A549 (cell line): Measurements from ENCODE around the gene ZNF697.

Experiments used
- BHLHE40 ChIP-seq: IDR thresholded peaks from 2 replicates; pipeline ENCODE4 v1.6.1; 2012; ENCODE audit warnings: low read depth, low read length, inconsistent platforms
- E2F6 ChIP-seq: IDR thresholded peaks from 2 replicates; pipeline ENCODE4 v1.6.1; 2012; ENCODE audit warnings: low read depth, borderline replicate concordance
- EP300 ChIP-seq, 2 experiments: fragments of >200 bp; sonication (Bioruptor Twin); formaldehyde crosslinking; IDR thresholded peaks; 2 replicates in 1 of 2; 3 replicates in 1 of 2; pipeline ENCODE4 v1.6.1; 2016 to 2017
- JUN ChIP-seq, 2 experiments: fragments of >200 bp; sonication (Bioruptor Twin); formaldehyde crosslinking; IDR thresholded peaks; 2 replicates in 1 of 2; 3 replicates in 1 of 2; pipeline ENCODE4 v1.6.1; 2016 to 2017
- MAFK ChIP-seq: fragments of 450-650 bp; IDR thresholded peaks from 2 replicates; pipeline ENCODE4 v1.6.1; 2014; ENCODE audit not compliant: partially characterized antibody
- NPAS2 ChIP-seq: fragments of 250-450 bp; sonication (Bioruptor Pico); IDR thresholded peaks from 2 replicates; pipeline ENCODE4 v1.8.0; 2022; ENCODE audit warnings: mild to moderate bottlenecking, moderate library complexity, borderline replicate concordance
- POLR2A ChIP-seq: IDR thresholded peaks from 2 replicates; pipeline ENCODE4 v1.6.1; 2012; ENCODE audit warnings: mild to moderate bottlenecking, low read length
- POLR2AphosphoS2 ChIP-seq: conservative IDR thresholded peaks from 2 replicates; pipeline ENCODE4 v1.6.1; 2012; ENCODE audit warnings: low read length, improper control_type of control experiment, inconsistent platforms
- RAD21 ChIP-seq, 2 experiments: fragments of >200 bp in 1 of 2; sonication (Bioruptor Twin) in 1 of 2; formaldehyde crosslinking in 1 of 2; IDR thresholded peaks in 1 of 2; conservative IDR thresholded peaks in 1 of 2; 2 replicates in 1 of 2; 3 replicates in 1 of 2; pipeline ENCODE4 v1.6.1; 2012 to 2018; ENCODE audit warnings: inconsistent platforms in 1 of 2
- TF ChIP-seq, protein P1 (sequence below): fragments of >200 bp; sonication (Bioruptor Twin); formaldehyde crosslinking; IDR thresholded peaks from 3 replicates; pipeline ENCODE4 v1.5.1; 2016

DNA sequence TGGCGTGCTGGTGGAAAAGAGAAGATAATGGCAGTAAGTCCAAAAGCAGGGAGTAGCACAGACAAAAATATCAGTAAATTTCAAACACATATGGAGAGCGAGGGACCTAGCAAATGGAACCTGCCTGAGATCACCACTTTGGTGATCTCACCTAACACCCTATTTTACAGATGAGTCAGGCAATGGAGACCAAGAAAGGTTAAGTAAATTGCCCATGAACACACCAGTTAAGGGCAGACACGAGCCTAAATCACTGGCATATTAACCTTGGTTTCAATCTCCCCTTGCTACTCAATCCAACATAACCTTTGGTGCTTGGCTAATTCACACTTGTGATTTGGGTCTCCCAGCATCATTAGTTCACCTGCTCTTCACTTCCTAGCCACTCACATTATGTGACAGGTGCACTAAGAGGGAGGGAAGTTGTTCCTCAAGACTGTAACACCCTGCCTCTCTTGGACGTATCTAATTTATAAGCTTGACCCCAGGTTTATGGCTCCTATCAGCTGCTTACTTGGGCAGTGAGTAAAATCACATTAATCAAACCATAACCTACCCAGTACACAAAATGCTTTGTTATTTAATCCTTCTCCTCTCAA is 11.5 kb downstream of the ZNF697 start:
- TF ChIP-seq JUN (IDR thresholded peaks at IDR 0.05), result no peak
- TF ChIP-seq POLR2AphosphoS2, result no peak
- TF ChIP-seq E2F6, result no peak
- no peak for TF ChIP-seq MAFK
- TF ChIP-seq, protein P1, sequence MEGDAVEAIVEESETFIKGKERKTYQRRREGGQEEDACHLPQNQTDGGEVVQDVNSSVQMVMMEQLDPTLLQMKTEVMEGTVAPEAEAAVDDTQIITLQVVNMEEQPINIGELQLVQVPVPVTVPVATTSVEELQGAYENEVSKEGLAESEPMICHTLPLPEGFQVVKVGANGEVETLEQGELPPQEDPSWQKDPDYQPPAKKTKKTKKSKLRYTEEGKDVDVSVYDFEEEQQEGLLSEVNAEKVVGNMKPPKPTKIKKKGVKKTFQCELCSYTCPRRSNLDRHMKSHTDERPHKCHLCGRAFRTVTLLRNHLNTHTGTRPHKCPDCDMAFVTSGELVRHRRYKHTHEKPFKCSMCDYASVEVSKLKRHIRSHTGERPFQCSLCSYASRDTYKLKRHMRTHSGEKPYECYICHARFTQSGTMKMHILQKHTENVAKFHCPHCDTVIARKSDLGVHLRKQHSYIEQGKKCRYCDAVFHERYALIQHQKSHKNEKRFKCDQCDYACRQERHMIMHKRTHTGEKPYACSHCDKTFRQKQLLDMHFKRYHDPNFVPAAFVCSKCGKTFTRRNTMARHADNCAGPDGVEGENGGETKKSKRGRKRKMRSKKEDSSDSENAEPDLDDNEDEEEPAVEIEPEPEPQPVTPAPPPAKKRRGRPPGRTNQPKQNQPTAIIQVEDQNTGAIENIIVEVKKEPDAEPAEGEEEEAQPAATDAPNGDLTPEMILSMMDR, result no peak
- TF ChIP-seq POLR2A, result no peak
- TF ChIP-seq EP300 (IDR thresholded peaks at IDR 0.05), result no peak
- no peak for TF ChIP-seq NPAS2 (CRISPR knock-in tag)
- no peak for TF ChIP-seq BHLHE40
- TF ChIP-seq RAD21 (conservative IDR thresholded peaks at IDR 0.05 in 1 of 2, IDR thresholded peaks at IDR 0.05 in 1 of 2), result no peak
